Naive B cell (primary cell): ENCODE measurements around the gene DAB2IP. TPM values are rescaled to one million over a fixed set of nuclear protein-coding genes. Genes with fewer than 3 reads are reported as not detected.
A peak's percentile ranks its signal among the peaks of the same experiment; 100 is the strongest.
"Not testable (repeated sequence)": the region's sequence is repeated elsewhere in the genome, so short reads cannot be mapped to it uniquely, and the experiment has no call there.

ENCODE experiments used
- ATAC-seq, 2 donors: fragments of 150-1000 bp; cut with Tn5 transposase; 2 replicates each; pipeline ENCODE4 v1.10.0; 2021; ENCODE audit warnings: low read depth in 2 of 2, mild to moderate bottlenecking in 2 of 2, moderate library complexity in 2 of 2
- DNase-seq: peaks from one replicate; pipeline ENCODE4 v3.0.0; 2022
- H3K27ac Mint-ChIP-seq, 6 donors: one replicate each; pipeline ENCODE4 v1.8.0; 2020 to 2022; ENCODE audit warnings: mild to moderate bottlenecking in 6 of 6, mixed read lengths in 6 of 6, moderate library complexity in 5 of 6, inconsistent platforms in 2 of 6
- H3K27me3 Mint-ChIP-seq, 3 donors: one replicate each; pipeline ENCODE4 v1.8.0; 2021 to 2022; ENCODE audit warnings: mixed read lengths in 3 of 3, mild to moderate bottlenecking in 1 of 3
- H3K36me3 Mint-ChIP-seq, 2 donors: one replicate each; pipeline ENCODE4 v1.8.0; 2020 to 2022; ENCODE audit warnings: mixed read lengths in 2 of 2, inconsistent platforms in 1 of 2, mild to moderate bottlenecking in 1 of 2
- H3K4me1 Mint-ChIP-seq, 3 donors: one replicate each; pipeline ENCODE4 v1.8.0; 2020 to 2022; ENCODE audit warnings: mixed read lengths in 3 of 3, inconsistent platforms in 1 of 3, mild to moderate bottlenecking in 1 of 3, moderate library complexity in 1 of 3
- H3K4me3 Mint-ChIP-seq, 8 donors: one replicate each; pipeline ENCODE4 v1.8.0; 2020 to 2022; ENCODE audit warnings: mild to moderate bottlenecking in 8 of 8, mixed read lengths in 8 of 8, moderate library complexity in 8 of 8, inconsistent platforms in 2 of 8
- H3K9me3 Mint-ChIP-seq, 7 donors: one replicate each; pipeline ENCODE4 v1.8.0; 2020 to 2022; ENCODE audit warnings: mixed read lengths in 7 of 7, mild to moderate bottlenecking in 5 of 7, inconsistent platforms in 2 of 7, moderate library complexity in 1 of 7
- polyA plus RNA-seq, 6 donors: library from polyadenylated mRNA; unstranded; fragments of 300-500 nt; fragmentation: Illumina TruSeq; gene quantifications; one replicate each; pipeline ENCODE4 v1.2.3, GENCODE V29; 2021; ENCODE audit warnings: low read depth in 6 of 6

Gene DAB2IP
- polyA plus RNA-seq, 6 donors from 2014 or later, result not detected

- not testable (repeated sequence) for H3K27ac Mint-ChIP-seq, ATAC-seq, H3K4me3 Mint-ChIP-seq
Observed at GRCh38 chr9:121794334-121794733, 142.9 kb downstream of the DAB2IP start.

GRCh38 chr9:121797081-121797480 lies 145.6 kb downstream of the DAB2IP start:
- Mint-ChIP-seq H3K4me3 (no peak overlapping the region), H3K27ac (no peak overlapping the region), H3K9me3 (no peaks in the 10 kb centered on the region), H3K4me1 (no peaks in the 10 kb centered on the region), H3K36me3 (no peaks in the 10 kb centered on the region), H3K27me3 (peaks cover 9 to 19% (median 12%) of the 10 kb centered on the region in 3 donors)
- ATAC-seq (no peak), DNase-seq (no peak)

More at GRCh38 chr9:121794334-121794733, 142.9 kb downstream of the DAB2IP start:
- H3K4me1 Mint-ChIP-seq, H3K9me3 Mint-ChIP-seq, H3K36me3 Mint-ChIP-seq, DNase-seq: not testable (repeated sequence)
- H3K27me3 Mint-ChIP-seq, result peaks cover 4 to 15% (median 10%) of the 10 kb centered on the region in 3 donors

- Mint-ChIP-seq H3K9me3 (peaks cover 0 to 5% (median under 1%) of the 10 kb centered on the region in 7 donors), H3K27me3 (peaks cover 12 to 28% (median 17%) of the 10 kb centered on the region in 3 donors), H3K4me3 (no peak overlapping the region), H3K27ac (no peak overlapping the region), H3K4me1 (no peaks in the 10 kb centered on the region), H3K36me3 (peaks cover 0 to under 1% of the 10 kb centered on the region in 2 donors)
- no peak for ATAC-seq
- no peak for DNase-seq
Observed at GRCh38 chr9:121798941-121799340, 147.5 kb downstream of the DAB2IP start.

GRCh38 chr9:121800376-121800775 lies 148.9 kb downstream of the DAB2IP start:
- no peak for DNase-seq
- Mint-ChIP-seq H3K27me3 (peaks cover 21 to 29% (median 28%) of the 10 kb centered on the region in 3 donors), H3K36me3 (peaks cover 7 to 13% of the 10 kb centered on the region in 2 donors), H3K4me1 (no peaks in the 10 kb centered on the region), H3K27ac (no peak overlapping the region), H3K9me3 (peaks cover 0 to 17% (median 8%) of the 10 kb centered on the region in 7 donors), H3K4me3 (no peak overlapping the region)
- no peak for ATAC-seq

- no peak for ATAC-seq
- H3K4me1 Mint-ChIP-seq, result no peaks in the 10 kb centered on the region
- no peak for DNase-seq
- H3K4me3 Mint-ChIP-seq, result no peak overlapping the region
- H3K9me3 Mint-ChIP-seq, result peaks cover 0 to 17% (median 8%) of the 10 kb centered on the region in 7 donors
- H3K27me3 Mint-ChIP-seq, result peaks cover 17 to 29% (median 28%) of the 10 kb centered on the region in 3 donors
- peaks cover 7 to 13% of the 10 kb centered on the region in 2 donors for H3K36me3 Mint-ChIP-seq
- H3K27ac Mint-ChIP-seq, result peak overlapping the region in 1 of 6 donors; percentile 23
Observed at GRCh38 chr9:121801579-121801978, 150.1 kb downstream of the DAB2IP start.

GRCh38 chr9:121802753-121803152 lies 151.3 kb downstream of the DAB2IP start:
- DNase-seq (no peak), ATAC-seq (no peak)
- Mint-ChIP-seq H3K4me1 (no peaks in the 10 kb centered on the region), H3K27me3 (peaks cover 17 to 29% (median 20%) of the 10 kb centered on the region in 3 donors), H3K4me3 (no peak overlapping the region), H3K9me3 (peaks cover 0 to 17% (median 8%) of the 10 kb centered on the region in 7 donors), H3K27ac (no peak overlapping the region), H3K36me3 (peaks cover 7 to 13% of the 10 kb centered on the region in 2 donors)

GRCh38 chr9:121807069-121807822 lies 155.8 kb downstream of the DAB2IP start:
- no peak for DNase-seq
- Mint-ChIP-seq H3K4me3 (no peak overlapping the region), H3K4me1 (no peaks in the 10 kb centered on the region), H3K27ac (no peak overlapping the region), H3K36me3 (peaks cover 7 to 13% of the 10 kb centered on the region in 2 donors), H3K27me3 (peaks cover 8 to 20% (median 9%) of the 10 kb centered on the region in 3 donors), H3K9me3 (peaks cover 0 to 17% (median 8%) of the 10 kb centered on the region in 7 donors)
- ATAC-seq, result no peak

- ATAC-seq (no peak), DNase-seq (no peak)
- Mint-ChIP-seq H3K27me3 (peaks cover 3 to 17% (median 9%) of the 10 kb centered on the region in 3 donors), H3K27ac (no peak overlapping the region), H3K36me3 (peaks cover 7 to 13% of the 10 kb centered on the region in 2 donors), H3K4me1 (no peaks in the 10 kb centered on the region), H3K4me3 (no peak overlapping the region), H3K9me3 (peaks cover 0 to 16% (median 8%) of the 10 kb centered on the region in 7 donors)
Observed at GRCh38 chr9:121807823-121808278, 156.4 kb downstream of the DAB2IP start.

GRCh38 chr9:121808781-121809180 lies 157.3 kb downstream of the DAB2IP start:
- H3K4me3 Mint-ChIP-seq, result no peak overlapping the region
- DNase-seq (no peak), ATAC-seq (no peak)
- H3K27me3 Mint-ChIP-seq, result peaks cover 0 to 13% (median 9%) of the 10 kb centered on the region in 3 donors
- H3K9me3 Mint-ChIP-seq, result peaks cover 0 to 14% (median 8%) of the 10 kb centered on the region in 7 donors
- peaks cover 7 to 13% of the 10 kb centered on the region in 2 donors for H3K36me3 Mint-ChIP-seq
- H3K4me1 Mint-ChIP-seq, result no peaks in the 10 kb centered on the region
- H3K27ac Mint-ChIP-seq, result no peak overlapping the region

GRCh38 chr9:121809356-121810050 lies 158.1 kb downstream of the DAB2IP start:
- Mint-ChIP-seq H3K9me3 (peaks cover 0 to 7% (median 5%) of the 10 kb centered on the region in 7 donors), H3K4me3 (no peak overlapping the region), H3K4me1 (no peaks in the 10 kb centered on the region), H3K27ac (peak overlapping the region in 1 of 6 donors; percentile 84), H3K27me3 (peaks cover 0 to 7% (median 5%) of the 10 kb centered on the region in 3 donors), H3K36me3 (peaks cover 6 to 7% of the 10 kb centered on the region in 2 donors)
- ATAC-seq, result no peak
- DNase-seq, result no peak

- H3K4me3 Mint-ChIP-seq, result no peak overlapping the region
- no peaks in the 10 kb centered on the region for H3K36me3 Mint-ChIP-seq
- DNase-seq (no peak), ATAC-seq (no peak)
- no peaks in the 10 kb centered on the region for H3K9me3 Mint-ChIP-seq
- H3K4me1 Mint-ChIP-seq, result no peaks in the 10 kb centered on the region
- H3K27me3 Mint-ChIP-seq, result no peaks in the 10 kb centered on the region
- no peak overlapping the region for H3K27ac Mint-ChIP-seq
Observed at GRCh38 chr9:121810489-121810888, 159.1 kb downstream of the DAB2IP start.

- Mint-ChIP-seq H3K4me3 (no peak overlapping the region), H3K27me3 (no peaks in the 10 kb centered on the region), H3K9me3 (no peaks in the 10 kb centered on the region), H3K36me3 (no peaks in the 10 kb centered on the region), H3K4me1 (no peaks in the 10 kb centered on the region), H3K27ac (no peak overlapping the region)
- ATAC-seq, result no peak
- no peak for DNase-seq
Observed at GRCh38 chr9:121811140-121811539, 159.7 kb downstream of the DAB2IP start.

- DNase-seq, result no peak
- Mint-ChIP-seq H3K4me1 (no peaks in the 10 kb centered on the region), H3K27ac (no peak overlapping the region), H3K9me3 (no peaks in the 10 kb centered on the region), H3K27me3 (no peaks in the 10 kb centered on the region), H3K36me3 (no peaks in the 10 kb centered on the region), H3K4me3 (no peak overlapping the region)
- no peak for ATAC-seq
Observed at GRCh38 chr9:121811751-121812150, 160.3 kb downstream of the DAB2IP start.
